Erythroblast (primary cell): ENCODE data around the gene FAAP100.

Experiments used
- GATA1 ChIP-seq: IDR thresholded peaks from 2 replicates; pipeline ENCODE4 v1.6.1; 2011; ENCODE audit warnings: low read depth, mild to moderate bottlenecking, control low read depth, low read length, moderate library complexity
- POLR2A ChIP-seq: IDR thresholded peaks from 2 replicates; pipeline ENCODE4 v1.6.1; 2011; ENCODE audit warnings: mild to moderate bottlenecking, low read length

GRCh38 chr17:81514739-81515529 is 37.2 kb downstream of the FAAP100 start:
- TF ChIP-seq POLR2A (no peak), GATA1 (no peak)
